Panc1 (cell line): Measurements from ENCODE around the gene OAF.

Source experiments
- CTCF ChIP-seq: fragments of 450-650 bp; IDR thresholded peaks from 2 replicates; pipeline ENCODE4 v1.5.1; 2017; ENCODE audit warnings: mild to moderate bottlenecking
- TF ChIP-seq, protein P1 (sequence below), 2 experiments: IDR thresholded peaks; 2 replicates each; pipeline ENCODE4 v1.6.1; 2011 to 2012; ENCODE audit warnings: low read depth in 2 of 2, control low read depth in 1 of 2, low read length in 1 of 2, mild to moderate bottlenecking in 1 of 2, moderate library complexity in 1 of 2; ENCODE audit not compliant: insufficient read depth in 1 of 2

- TF ChIP-seq, protein P1, sequence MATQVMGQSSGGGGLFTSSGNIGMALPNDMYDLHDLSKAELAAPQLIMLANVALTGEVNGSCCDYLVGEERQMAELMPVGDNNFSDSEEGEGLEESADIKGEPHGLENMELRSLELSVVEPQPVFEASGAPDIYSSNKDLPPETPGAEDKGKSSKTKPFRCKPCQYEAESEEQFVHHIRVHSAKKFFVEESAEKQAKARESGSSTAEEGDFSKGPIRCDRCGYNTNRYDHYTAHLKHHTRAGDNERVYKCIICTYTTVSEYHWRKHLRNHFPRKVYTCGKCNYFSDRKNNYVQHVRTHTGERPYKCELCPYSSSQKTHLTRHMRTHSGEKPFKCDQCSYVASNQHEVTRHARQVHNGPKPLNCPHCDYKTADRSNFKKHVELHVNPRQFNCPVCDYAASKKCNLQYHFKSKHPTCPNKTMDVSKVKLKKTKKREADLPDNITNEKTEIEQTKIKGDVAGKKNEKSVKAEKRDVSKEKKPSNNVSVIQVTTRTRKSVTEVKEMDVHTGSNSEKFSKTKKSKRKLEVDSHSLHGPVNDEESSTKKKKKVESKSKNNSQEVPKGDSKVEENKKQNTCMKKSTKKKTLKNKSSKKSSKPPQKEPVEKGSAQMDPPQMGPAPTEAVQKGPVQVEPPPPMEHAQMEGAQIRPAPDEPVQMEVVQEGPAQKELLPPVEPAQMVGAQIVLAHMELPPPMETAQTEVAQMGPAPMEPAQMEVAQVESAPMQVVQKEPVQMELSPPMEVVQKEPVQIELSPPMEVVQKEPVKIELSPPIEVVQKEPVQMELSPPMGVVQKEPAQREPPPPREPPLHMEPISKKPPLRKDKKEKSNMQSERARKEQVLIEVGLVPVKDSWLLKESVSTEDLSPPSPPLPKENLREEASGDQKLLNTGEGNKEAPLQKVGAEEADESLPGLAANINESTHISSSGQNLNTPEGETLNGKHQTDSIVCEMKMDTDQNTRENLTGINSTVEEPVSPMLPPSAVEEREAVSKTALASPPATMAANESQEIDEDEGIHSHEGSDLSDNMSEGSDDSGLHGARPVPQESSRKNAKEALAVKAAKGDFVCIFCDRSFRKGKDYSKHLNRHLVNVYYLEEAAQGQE (IDR thresholded peaks at IDR 0.05; ENCODE audit: insufficient read depth in 1 of 2, low read depth in 2 of 2, low read length in 1 of 2) = no peak
- no peak for TF ChIP-seq CTCF
These were observed 50.5 kb downstream of the OAF start for GRCh38 chr11:120261321-120261720.
